ENCODE results near the gene NCK1.

GRCh38 chr3:136992115-136992514, 130.1 kb downstream of the NCK1 start:
- TF ChIP-seq EZH2 (IDR thresholded peaks at IDR 0.05): no peak
- TF ChIP-seq POLR2AphosphoS5 (IDR thresholded peaks at IDR 0.05; ENCODE audit: borderline replicate concordance, low read depth, low read length): no peak

All from SK-N-MC (cell line).